PFSK-1 (cell line): ENCODE measurements around the gene POLR3H.

ENCODE experiments used
- POLR2AphosphoS5 ChIP-seq: IDR thresholded peaks from 2 replicates; pipeline ENCODE4 v1.6.1; 2012; ENCODE audit warnings: low read depth, mild to moderate bottlenecking, control low read depth, low read length, moderate library complexity
- REST ChIP-seq, 2 experiments: IDR thresholded peaks; 2 replicates each; pipeline versions ENCODE4 v1.6.1 to v1.8.0; 2011 to 2012; ENCODE audit warnings: low read depth in 2 of 2, low read length in 2 of 2, control low read depth in 1 of 2, inconsistent platforms in 1 of 2, mild to moderate bottlenecking in 1 of 2, moderate library complexity in 1 of 2; ENCODE audit not compliant: insufficient read depth in 1 of 2
- TAF1 ChIP-seq: IDR thresholded peaks from 2 replicates; pipeline ENCODE4 v1.6.1; 2012; ENCODE audit warnings: low read length, control low read depth, borderline replicate concordance; ENCODE audit not compliant: insufficient read depth

GRCh38 chr22:41575533-41575932 is 31.3 kb upstream of the POLR3H start:
- TF ChIP-seq TAF1, result no peak
- no peak for TF ChIP-seq REST (IDR thresholded peaks at IDR 0.05; ENCODE audit: insufficient read depth in 1 of 2, low read depth in 2 of 2, low read length in 2 of 2)
- no peak for TF ChIP-seq POLR2AphosphoS5
